Common myeloid progenitor, CD34-positive (primary cell): ENCODE results near the gene ZFHX3.
A peak's percentile ranks its signal among the peaks of the same experiment; 100 is the strongest.

Experiments
- CTCF ChIA-PET: fragments of 350-600 bp; sonication (Branson Sonifier 250); formaldehyde crosslinking; loops from one replicate; lab custom pipeline; 2021; ENCODE audit warnings: antibody characterized with exemption; lab: Charles Lee
- POLR2A ChIA-PET: fragments of 350-600 bp; sonication (Branson Sonifier 250); formaldehyde crosslinking; loops from one replicate; lab custom pipeline; 2021; ENCODE audit warnings: antibody characterized with exemption; lab: Charles Lee
- DNase-seq, 3 donors: peaks; one replicate each; pipeline versions ENCODE4 v3.0.0 to v3.0.0-alpha.2; 2013
- H3K27ac ChIP-seq, 2 experiments: 1 replicate in 1 of 2; 2 replicates in 1 of 2; pipeline ENCODE4 v1.7.0; 2013; ENCODE audit warnings: inconsistent platforms in 2 of 2, low read length in 2 of 2, mild to moderate bottlenecking in 2 of 2, low read depth in 1 of 2, moderate library complexity in 1 of 2; ENCODE audit not compliant: severe bottlenecking in 2 of 2, insufficient read depth in 1 of 2, poor library complexity in 1 of 2
- H3K27me3 ChIP-seq, 5 experiments: replicated peaks in 2 of 5; 1 replicate in 3 of 5; 2 replicates in 2 of 5; pipeline versions ENCODE4 v1.6.1 to v1.7.0; 2013; ENCODE audit warnings: low read length in 4 of 5, mild to moderate bottlenecking in 2 of 5, moderate library complexity in 2 of 5, inconsistent platforms in 1 of 5; ENCODE audit not compliant: insufficient read depth in 5 of 5, control insufficient read depth in 4 of 5
- H3K36me3 ChIP-seq, 4 experiments: 1 replicate in 2 of 4; 2 replicates in 2 of 4; pipeline versions ENCODE4 v1.6.1 to v1.7.0; 2013; ENCODE audit warnings: low read length in 3 of 4, control low read depth in 1 of 4, mild to moderate bottlenecking in 1 of 4; ENCODE audit not compliant: control insufficient read depth in 4 of 4, insufficient read depth in 4 of 4
- H3K4me1 ChIP-seq, 4 experiments: 1 replicate in 3 of 4; 2 replicates in 1 of 4; pipeline versions ENCODE4 v1.6.1 to v1.7.1; 2013; ENCODE audit warnings: low read length in 3 of 4, mild to moderate bottlenecking in 3 of 4, control low read depth in 1 of 4, inconsistent platforms in 1 of 4, moderate library complexity in 1 of 4; ENCODE audit not compliant: control insufficient read depth in 4 of 4, insufficient read depth in 4 of 4; ENCODE audit errors: control extremely low read depth in 1 of 4
- H3K4me3 ChIP-seq, 7 experiments: 1 replicate in 4 of 7; 2 replicates in 3 of 7; pipeline versions ENCODE4 v1.5.1 to v1.7.0; 2013; ENCODE audit warnings: mild to moderate bottlenecking in 7 of 7, low read length in 6 of 7, moderate library complexity in 6 of 7, inconsistent platforms in 2 of 7, low read depth in 2 of 7, control low read depth in 1 of 7; ENCODE audit not compliant: insufficient read depth in 4 of 7, control insufficient read depth in 1 of 7; ENCODE audit errors: extremely low read depth in 1 of 7
- H3K9me3 ChIP-seq, 5 experiments: 1 replicate in 4 of 5; 2 replicates in 1 of 5; pipeline versions ENCODE4 v1.6.1 to v1.7.1; 2013; ENCODE audit warnings: low read length in 4 of 5, mild to moderate bottlenecking in 2 of 5, inconsistent platforms in 1 of 5, low read depth in 1 of 5, moderate library complexity in 1 of 5; ENCODE audit not compliant: control insufficient read depth in 4 of 5, insufficient read depth in 2 of 5; ENCODE audit errors: control extremely low read depth in 1 of 5
- WGBS: methylation state at CpG from one replicate; pipeline ENCODE4 v1.1.5; 2013; ENCODE audit not compliant: insufficient coverage; 5-methylcytosine and 5-hydroxymethylcytosine counted together

The ZFHX3 gene

DNA sequence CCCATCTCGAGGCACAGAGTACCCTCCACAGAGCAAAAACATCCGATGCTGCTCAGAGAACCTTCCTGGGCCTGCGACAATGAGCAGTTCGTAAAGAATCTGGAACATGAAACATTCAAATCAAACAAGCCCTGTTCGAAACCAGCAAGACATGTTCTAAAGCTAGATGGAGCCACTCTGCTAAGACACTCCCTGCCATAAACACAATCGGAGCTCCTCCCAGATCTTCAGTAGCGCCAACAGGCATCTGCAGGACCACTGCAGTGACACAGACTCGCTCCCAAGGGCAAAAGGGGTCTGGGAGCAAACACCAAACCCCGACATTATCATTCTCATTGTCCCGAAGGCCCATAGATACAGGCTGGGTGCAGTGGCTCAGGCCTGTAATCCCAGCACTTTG, 108.7 kb downstream of the ZFHX3 start:
- Histone ChIP-seq H3K4me1 (peaks cover 0 to 32% (median 21%) of the 10 kb centered on the region in 4 experiments), H3K36me3 (no peaks in the 10 kb centered on the region), H3K9me3 (no peaks in the 10 kb centered on the region), H3K27ac (peak overlapping the region in 1 of 2 experiments; percentile 50), H3K27me3 (no peaks in the 10 kb centered on the region), H3K4me3 (peak overlapping the region in 1 of 7 experiments; percentile 26)
- ChIA-PET CTCF (interaction anchor here (0.7 to 2.8 kb wide), 6 partner anchors 12 to 122 kb away, joined by 3 to 11 read pairs (median 4); no protein-coding TSS in a partner anchor), POLR2A (no interaction called here)
- no peak for DNase-seq
- 89% methylated on average over 10 of the region's 10 CpGs for WGBS

DNA sequence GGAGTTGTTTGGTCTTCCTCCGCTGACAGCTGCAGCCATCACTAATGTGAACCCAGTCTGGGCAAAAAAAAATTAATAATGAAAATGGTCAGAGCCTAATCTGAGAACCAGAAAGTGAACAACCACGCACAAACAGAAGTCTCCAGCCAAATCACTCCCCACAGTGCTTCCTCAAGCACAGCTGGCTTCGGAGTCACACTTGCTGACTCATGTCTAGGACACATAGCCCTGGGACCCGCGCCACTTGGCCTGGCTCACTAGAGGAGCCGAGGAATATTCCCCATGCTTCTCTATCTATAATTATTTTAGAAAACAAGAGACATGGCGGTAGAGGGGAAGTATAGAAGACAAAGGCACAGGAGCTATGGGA, 109.1 kb downstream of the ZFHX3 start:
- Histone ChIP-seq H3K27me3 (no peaks in the 10 kb centered on the region), H3K4me3 (peak overlapping the region in 2 of 7 experiments; percentile 23 to 26), H3K27ac (peak overlapping the region in 1 of 2 experiments; percentile 50), H3K4me1 (peaks cover 0 to 32% (median 21%) of the 10 kb centered on the region in 4 experiments), H3K36me3 (no peaks in the 10 kb centered on the region), H3K9me3 (no peaks in the 10 kb centered on the region)
- POLR2A ChIA-PET, result no interaction called here
- WGBS, result 0% methylated on average over 1 of the region's 7 CpGs
- CTCF ChIA-PET, result interaction anchor here (0.7 to 2.8 kb wide), 6 partner anchors 13 to 123 kb away, joined by 3 to 11 read pairs (median 4); no protein-coding TSS in a partner anchor
- peak; percentile 68 to 92 (median 88) for DNase-seq

DNA sequence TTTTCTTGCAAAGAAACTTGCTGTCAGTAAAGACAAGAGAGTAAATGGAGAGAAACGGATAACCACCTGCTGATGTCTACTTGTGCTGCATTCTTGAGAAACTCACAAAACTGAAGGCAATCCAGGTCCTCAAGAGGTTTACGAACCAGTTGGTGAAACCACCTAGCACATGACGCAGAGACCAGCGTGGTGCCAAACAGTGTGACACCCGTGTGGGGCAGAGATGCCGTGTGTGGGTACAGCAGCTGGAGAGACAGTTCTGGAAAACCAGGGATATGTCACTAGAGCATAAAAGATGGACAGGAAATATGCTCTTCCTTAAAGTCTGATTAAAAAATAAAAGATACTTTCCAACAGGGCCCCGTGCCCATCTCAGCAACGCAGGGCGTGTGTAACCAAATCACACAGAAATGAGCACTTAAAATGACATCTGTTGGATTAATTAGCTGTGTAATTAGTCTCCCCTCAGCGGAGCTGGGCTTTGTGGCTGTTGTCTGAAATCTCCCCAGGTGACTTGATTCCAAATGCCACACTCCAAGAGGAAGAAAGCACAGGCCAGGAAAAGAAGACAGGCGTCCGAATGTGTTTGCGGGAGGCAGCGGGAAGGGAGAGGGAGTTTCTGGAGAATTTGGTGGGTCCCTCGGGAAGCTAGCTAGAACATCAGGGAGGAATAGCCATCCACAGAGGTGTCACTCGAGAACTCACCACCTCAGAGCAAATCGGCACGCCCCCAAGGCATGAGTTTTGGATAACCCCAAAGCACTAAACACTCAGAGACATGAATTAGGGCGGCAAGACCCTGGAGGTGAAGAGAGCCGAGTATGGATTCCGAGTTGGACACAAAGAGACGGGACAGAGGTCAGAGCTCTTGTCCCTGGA, 109.8 kb downstream of the ZFHX3 start:
- Histone ChIP-seq H3K4me1 (peaks cover 0 to 32% (median 21%) of the 10 kb centered on the region in 4 experiments), H3K9me3 (no peaks in the 10 kb centered on the region), H3K27ac (peak overlapping the region in 1 of 2 experiments; percentile 50), H3K36me3 (no peaks in the 10 kb centered on the region), H3K4me3 (peak overlapping the region in 2 of 7 experiments; percentile 23 to 26), H3K27me3 (no peaks in the 10 kb centered on the region)
- DNase-seq, result no peak
- WGBS, result 88% methylated on average over 21 of the region's 22 CpGs
- POLR2A ChIA-PET, result no interaction called here
- CTCF ChIA-PET, result interaction anchor here (1.2 to 2.8 kb wide), 4 partner anchors 14 to 105 kb away, joined by 3 to 11 read pairs (median 5); no protein-coding TSS in a partner anchor

DNA sequence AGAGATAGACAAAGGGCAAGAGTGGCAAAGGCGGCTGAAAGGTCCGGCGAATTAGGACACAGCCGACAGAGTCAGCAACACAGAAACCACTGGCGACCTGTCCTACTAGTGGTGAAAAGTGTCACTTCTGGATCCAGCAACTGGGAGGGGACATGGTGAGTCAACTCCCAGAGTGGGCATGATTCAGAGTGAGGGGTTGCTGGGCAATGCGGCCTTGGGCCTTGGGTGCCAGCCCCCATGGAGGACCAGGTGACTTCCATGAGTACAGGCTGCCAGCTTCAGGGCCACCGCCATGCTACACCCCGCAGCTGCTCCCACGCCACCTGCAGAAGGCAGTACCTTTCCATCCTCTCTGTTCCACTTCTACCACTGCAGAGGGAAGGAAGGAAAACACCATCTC, 110.6 kb downstream of the ZFHX3 start:
- no peak overlapping the region for H3K27ac ChIP-seq
- H3K4me1 ChIP-seq, result peaks cover under 1 to 35% (median 23%) of the 10 kb centered on the region in 4 experiments
- POLR2A ChIA-PET, result no interaction called here
- H3K9me3 ChIP-seq, result no peaks in the 10 kb centered on the region
- no peak overlapping the region for H3K4me3 ChIP-seq
- DNase-seq, result no peak
- H3K36me3 ChIP-seq, result no peaks in the 10 kb centered on the region
- CTCF ChIA-PET, result interaction anchor here (1.6 kb wide), 1 partner anchor 62 kb away, joined by 6 read pairs; no protein-coding TSS in a partner anchor
- 97% methylated on average over 9 of the region's 9 CpGs for WGBS
- no peaks in the 10 kb centered on the region for H3K27me3 ChIP-seq

DNA sequence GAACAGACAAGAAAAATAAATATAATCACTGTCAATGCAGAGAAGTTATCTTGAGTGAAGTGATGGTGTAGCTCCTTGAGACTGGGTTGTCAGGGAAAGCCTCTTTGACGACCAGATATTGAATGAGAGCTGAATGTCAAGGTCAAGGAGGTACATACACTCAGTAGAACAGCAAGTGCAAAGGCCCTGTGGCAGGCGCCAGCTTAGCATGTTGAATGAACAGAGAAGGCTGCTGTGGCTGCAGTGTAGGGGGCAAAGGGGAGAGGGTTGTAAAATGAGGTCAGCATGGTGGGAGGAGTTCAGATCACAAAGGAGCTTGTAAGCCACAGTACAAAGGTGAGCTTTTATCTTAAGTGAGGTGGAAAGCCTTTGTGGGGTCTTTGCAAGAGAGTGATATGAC, 111.5 kb downstream of the ZFHX3 start:
- POLR2A ChIA-PET, result no interaction called here

DNA sequence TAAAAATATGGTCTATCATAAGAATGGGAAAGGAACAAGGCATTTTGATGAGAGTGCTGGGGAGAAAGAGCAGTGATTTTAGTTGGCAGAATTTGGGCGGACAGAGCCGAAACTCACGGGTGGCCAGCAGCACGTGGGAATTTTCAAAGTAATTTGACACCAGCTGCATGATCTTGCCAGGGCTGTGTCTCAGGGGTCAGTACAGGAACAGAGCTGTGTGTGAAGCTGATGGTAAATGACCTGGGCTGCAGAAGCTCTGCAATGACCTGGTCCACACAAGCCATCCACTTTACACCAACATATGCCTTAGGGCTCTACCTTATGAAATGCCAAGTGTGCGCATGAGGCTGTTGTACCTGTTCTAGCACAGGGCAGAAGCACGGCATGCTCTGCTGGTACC, 112.0 kb downstream of the ZFHX3 start:
- WGBS, result 100% methylated on average over 6 of the region's 6 CpGs
- no peaks in the 10 kb centered on the region for H3K27me3 ChIP-seq
- no peak overlapping the region for H3K27ac ChIP-seq
- DNase-seq, result no peak
- no peaks in the 10 kb centered on the region for H3K9me3 ChIP-seq
- H3K36me3 ChIP-seq, result no peaks in the 10 kb centered on the region
- ChIA-PET POLR2A (no interaction called here), CTCF (interaction anchor here (0.6 to 1.8 kb wide), 5 partner anchors 11 to 1796 kb away, joined by 3 to 5 read pairs (median 3); no protein-coding TSS in a partner anchor)
- peaks cover 4 to 47% (median 29%) of the 10 kb centered on the region in 4 experiments for H3K4me1 ChIP-seq
- H3K4me3 ChIP-seq, result no peak overlapping the region

More for the DNA sequence above, 111.5 kb downstream of the ZFHX3 start:
- no peaks in the 10 kb centered on the region for H3K9me3 ChIP-seq
- 90% methylated on average over 2 of the region's 2 CpGs for WGBS
- CTCF ChIA-PET, result interaction anchor here (0.6 to 1.8 kb wide), 4 partner anchors 18 to 1796 kb away, joined by 3 to 5 read pairs (median 3); no protein-coding TSS in a partner anchor
- H3K36me3 ChIP-seq, result no peaks in the 10 kb centered on the region
- H3K4me1 ChIP-seq, result peaks cover 4 to 42% (median 29%) of the 10 kb centered on the region in 4 experiments
- no peak overlapping the region for H3K4me3 ChIP-seq
- no peak overlapping the region for H3K27ac ChIP-seq
- H3K27me3 ChIP-seq, result no peaks in the 10 kb centered on the region
- DNase-seq, result no peak
